ENCODE measurements around the gene LRRC52.

The LRRC52 gene

DNA sequence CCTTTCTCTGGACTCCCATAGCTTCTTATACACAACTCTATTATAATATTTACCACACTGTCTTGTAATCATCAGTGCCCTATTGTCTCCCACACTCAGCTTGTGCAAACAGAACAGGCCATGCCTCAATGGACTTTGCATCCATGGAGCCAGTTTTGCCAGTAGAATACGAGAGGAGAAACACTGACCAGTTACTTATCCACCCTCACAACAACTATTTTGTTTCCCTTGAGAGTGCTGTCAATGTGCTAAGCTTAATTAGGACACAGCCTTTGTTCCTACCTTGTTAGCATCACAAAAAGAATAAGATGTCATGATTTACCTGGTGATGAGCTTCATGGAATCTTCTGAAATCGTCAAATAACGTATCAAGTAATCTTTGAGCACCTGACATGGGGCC lies 18.1 kb upstream of the LRRC52 start:
- Mint-ChIP-seq H3K4me1 (ENCODE audit: low read depth) (no peaks in the 10 kb centered on the region), H3K4me3 (no peak overlapping the region), H3K9me3 (peaks cover 10% of the 10 kb centered on the region), H3K27me3 (peaks cover 53% of the 10 kb centered on the region), H3K27ac (no peak overlapping the region), H3K36me3 (ENCODE audit: low read depth) (no peaks in the 10 kb centered on the region)
- no peak for DNase-seq

DNA sequence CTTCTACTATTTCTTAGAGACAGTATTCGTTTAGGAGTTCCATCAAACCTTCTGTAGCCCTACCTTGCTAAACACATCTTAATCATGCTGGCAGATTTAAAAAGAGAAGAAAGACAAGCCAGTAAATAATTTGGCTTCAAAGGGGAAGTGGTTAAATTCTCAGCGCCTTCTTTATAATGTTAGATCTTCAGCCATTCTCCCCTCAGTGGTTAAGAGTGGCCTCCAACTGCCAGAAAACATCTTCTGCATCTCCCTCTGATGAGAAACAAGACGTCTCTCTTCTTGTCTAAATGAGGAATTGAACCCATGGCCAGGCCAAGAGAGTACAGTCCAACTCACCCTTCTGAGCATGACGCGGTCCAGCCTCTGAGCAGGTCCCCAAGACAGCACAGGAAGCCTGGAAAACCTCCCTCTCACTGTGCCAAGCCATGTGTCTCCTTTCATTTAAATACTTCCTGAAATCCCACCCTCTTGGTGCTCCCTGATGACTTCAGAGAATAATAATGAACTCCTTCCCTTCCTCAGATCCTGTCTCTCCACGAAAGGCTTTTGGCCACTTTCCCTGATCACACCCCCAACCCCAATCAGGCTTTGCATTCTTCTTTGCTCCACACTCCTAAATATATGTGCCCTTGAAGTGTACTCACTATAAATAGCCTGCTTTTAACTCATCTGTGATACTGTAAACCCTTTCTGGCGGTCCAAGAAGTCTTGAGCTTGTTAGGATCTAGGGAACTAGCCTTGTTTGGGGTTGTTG lies 16.4 kb upstream of the LRRC52 start:
- no peak for DNase-seq
- Mint-ChIP-seq H3K9me3 (peaks cover 2% of the 10 kb centered on the region), H3K36me3 (ENCODE audit: low read depth) (no peaks in the 10 kb centered on the region), H3K4me3 (no peak overlapping the region), H3K4me1 (ENCODE audit: low read depth) (no peaks in the 10 kb centered on the region), H3K27ac (no peak overlapping the region), H3K27me3 (peaks cover 63% of the 10 kb centered on the region)

DNA sequence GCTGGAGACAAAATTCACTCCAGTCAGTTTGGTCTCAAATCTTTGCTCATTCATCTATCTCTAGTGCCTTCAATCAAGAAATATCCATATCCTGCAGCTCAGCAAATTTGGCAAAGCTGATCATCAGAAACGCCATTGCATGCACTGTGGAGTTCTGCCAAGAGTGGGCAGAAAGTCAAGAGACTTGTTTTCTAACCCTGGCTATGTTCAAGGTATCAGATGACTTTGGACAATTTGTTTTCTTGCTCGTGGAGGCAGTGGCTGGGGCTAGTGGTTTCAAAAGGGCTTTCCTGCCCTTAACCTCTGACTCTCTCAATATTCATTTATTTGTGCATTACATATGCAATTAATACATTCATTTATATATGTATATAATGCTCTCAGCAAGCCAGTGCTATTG lies 12.8 kb upstream of the LRRC52 start:
- H3K4me1 Mint-ChIP-seq (ENCODE audit: low read depth), result no peaks in the 10 kb centered on the region
- H3K36me3 Mint-ChIP-seq (ENCODE audit: low read depth), result no peaks in the 10 kb centered on the region
- DNase-seq, result no peak
- H3K27ac Mint-ChIP-seq, result no peak overlapping the region
- H3K9me3 Mint-ChIP-seq, result no peaks in the 10 kb centered on the region
- peaks cover 58% of the 10 kb centered on the region for H3K27me3 Mint-ChIP-seq
- H3K4me3 Mint-ChIP-seq, result no peak overlapping the region

DNA sequence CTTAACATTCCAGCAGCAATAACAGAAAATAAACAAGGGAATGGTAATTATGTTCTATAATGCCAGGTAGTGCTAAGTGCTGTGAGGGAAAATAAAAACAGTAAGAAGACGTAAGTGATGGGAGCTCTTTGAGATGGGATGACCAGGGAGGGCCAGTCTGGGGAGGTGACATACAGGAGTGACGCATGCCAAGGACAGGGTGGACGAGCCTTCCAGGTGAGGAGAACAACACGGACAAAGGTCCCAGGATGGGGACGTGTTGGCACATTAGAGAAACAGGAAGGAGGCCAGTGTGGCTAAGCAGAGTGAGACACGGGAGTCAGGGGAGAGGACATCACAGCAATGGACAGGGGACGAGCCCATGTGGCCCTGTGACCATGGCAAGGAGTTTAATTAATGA lies 11.7 kb upstream of the LRRC52 start:
- Mint-ChIP-seq H3K27ac (no peak overlapping the region), H3K4me1 (ENCODE audit: low read depth) (no peaks in the 10 kb centered on the region), H3K27me3 (peaks cover 51% of the 10 kb centered on the region), H3K9me3 (no peaks in the 10 kb centered on the region), H3K36me3 (ENCODE audit: low read depth) (no peaks in the 10 kb centered on the region), H3K4me3 (no peak overlapping the region)
- no peak for DNase-seq

DNA sequence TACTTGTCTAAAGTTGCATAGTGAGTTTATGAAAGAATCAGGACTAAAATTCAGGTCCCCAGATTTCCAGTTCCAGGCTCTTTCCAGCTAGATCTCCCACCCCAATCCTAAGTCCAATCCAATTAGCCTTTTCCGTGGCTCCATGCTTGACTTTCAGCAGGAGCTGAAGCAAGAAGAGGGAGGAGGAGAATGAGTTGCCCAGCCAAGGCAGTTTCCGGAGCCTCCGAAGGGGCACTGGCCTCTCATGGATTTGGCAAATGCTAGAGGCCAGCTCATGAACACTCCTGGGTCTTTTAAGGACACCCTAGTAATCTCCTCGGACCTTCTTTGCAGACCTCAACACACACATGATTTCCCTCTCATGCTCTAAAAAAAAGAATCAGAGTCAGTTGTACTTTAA lies 10.5 kb upstream of the LRRC52 start:
- Mint-ChIP-seq H3K36me3 (ENCODE audit: low read depth) (no peaks in the 10 kb centered on the region), H3K9me3 (no peaks in the 10 kb centered on the region), H3K27ac (no peak overlapping the region), H3K4me3 (no peak overlapping the region), H3K27me3 (peaks cover 48% of the 10 kb centered on the region), H3K4me1 (ENCODE audit: low read depth) (no peaks in the 10 kb centered on the region)
- no peak for DNase-seq

DNA sequence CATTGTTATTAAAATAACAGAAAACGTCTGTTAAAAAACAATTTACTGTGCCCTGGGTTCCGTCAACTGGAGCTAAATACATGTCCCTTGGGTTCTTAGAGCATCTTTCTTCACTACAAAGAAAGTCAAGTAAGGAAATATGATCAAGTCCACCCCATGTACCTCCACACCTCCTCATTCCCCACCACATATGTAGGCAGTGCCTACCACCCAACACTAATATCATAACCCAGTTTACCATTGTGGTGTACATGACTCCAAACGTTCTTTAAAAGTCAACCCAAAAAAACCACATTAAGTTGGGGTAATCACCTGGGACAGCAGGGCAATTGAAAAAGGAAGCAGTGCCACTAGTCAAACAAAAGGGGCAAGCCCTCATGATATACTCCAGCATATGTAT lies 7.8 kb upstream of the LRRC52 start:
- Mint-ChIP-seq H3K27me3 (peaks cover 45% of the 10 kb centered on the region), H3K4me1 (ENCODE audit: low read depth) (no peaks in the 10 kb centered on the region), H3K9me3 (no peaks in the 10 kb centered on the region), H3K4me3 (no peak overlapping the region), H3K27ac (no peak overlapping the region), H3K36me3 (ENCODE audit: low read depth) (no peaks in the 10 kb centered on the region)
- no peak for DNase-seq

DNA sequence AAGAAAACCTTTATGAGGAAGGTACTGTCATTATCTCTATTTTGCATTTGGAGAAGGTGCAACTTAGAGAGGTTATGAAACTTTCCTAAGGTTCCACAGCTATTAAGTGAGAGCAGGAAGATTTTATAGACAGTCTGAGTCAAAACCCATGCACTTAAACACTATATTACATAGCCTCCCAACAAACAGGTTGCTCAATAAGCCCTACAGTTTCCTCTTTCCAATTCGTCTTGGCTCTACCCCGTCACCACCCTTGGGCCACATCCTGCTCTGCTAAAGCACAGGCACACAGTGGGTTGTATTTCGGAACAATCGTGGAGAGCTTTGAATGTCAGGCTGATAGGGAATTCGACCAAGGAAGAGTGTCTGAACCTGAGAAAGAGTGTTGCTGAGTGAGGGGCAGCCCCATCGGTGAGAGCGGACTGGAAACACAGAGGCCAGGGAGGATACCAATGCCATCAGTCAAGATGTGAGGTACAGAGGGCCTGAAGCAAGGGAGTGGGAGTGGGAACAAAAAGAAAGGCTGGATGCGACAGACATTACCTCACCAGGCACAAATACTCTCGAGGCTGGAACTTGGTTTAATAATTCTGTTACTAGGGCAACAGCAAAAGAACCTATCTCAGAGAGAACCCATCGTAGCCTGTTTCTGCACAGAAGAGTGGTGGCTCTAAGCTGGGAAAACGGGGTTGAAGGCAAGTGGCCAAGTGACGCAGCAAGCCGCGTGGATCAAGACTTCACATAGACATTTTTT lies 6.3 kb upstream of the LRRC52 start:
- Mint-ChIP-seq H3K4me3 (no peak overlapping the region), H3K27me3 (peaks cover 40% of the 10 kb centered on the region), H3K36me3 (ENCODE audit: low read depth) (no peaks in the 10 kb centered on the region), H3K9me3 (no peaks in the 10 kb centered on the region), H3K27ac (no peak overlapping the region), H3K4me1 (ENCODE audit: low read depth) (no peaks in the 10 kb centered on the region)
- no peak for DNase-seq

DNA sequence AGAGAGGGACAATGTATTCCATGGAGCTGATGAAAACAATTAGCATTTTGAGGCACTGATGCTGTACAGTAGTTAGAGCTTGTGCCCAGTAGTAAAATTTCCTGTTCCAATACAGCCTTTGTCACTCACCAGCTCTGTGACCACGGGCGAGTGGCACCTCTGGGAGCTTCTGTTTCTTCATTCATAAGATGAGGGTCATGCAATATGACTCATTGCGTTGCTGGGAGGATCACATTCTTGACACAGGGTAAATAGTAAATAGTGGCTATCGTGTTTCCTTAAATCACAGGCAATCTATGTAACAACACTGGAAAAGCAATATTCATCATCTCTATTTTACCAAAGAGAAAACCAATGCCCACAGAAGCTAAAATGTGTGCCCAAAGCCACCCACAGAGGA lies 4.5 kb upstream of the LRRC52 start:
- no peaks in the 10 kb centered on the region for H3K36me3 Mint-ChIP-seq (ENCODE audit: low read depth)
- H3K4me3 Mint-ChIP-seq, result no peak overlapping the region
- no peaks in the 10 kb centered on the region for H3K4me1 Mint-ChIP-seq (ENCODE audit: low read depth)
- no peaks in the 10 kb centered on the region for H3K9me3 Mint-ChIP-seq
- no peak for DNase-seq
- H3K27ac Mint-ChIP-seq, result no peak overlapping the region
- peaks cover 40% of the 10 kb centered on the region for H3K27me3 Mint-ChIP-seq

DNA sequence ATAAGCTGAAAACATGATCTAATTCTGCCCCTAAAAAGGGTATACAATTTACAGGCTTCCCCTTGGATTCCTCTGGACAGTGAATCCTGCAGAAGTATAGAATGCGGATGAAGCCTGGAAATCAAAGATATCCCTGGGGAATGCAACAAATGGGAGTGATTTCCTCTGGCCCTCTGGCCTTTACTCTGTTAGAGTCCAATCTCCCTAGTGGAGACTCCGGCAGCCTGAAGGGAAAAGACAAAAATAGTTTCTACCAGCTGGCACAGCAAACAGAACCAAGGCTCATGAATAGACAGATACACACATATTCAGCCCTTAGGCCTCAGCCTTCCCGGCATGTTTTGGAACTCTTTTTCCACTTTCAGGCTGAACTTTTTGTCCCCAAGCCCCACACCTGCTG lies 3.9 kb upstream of the LRRC52 start:
- DNase-seq, result no peak
- no peaks in the 10 kb centered on the region for H3K9me3 Mint-ChIP-seq
- H3K4me3 Mint-ChIP-seq, result no peak overlapping the region
- peaks cover 46% of the 10 kb centered on the region for H3K27me3 Mint-ChIP-seq
- no peaks in the 10 kb centered on the region for H3K4me1 Mint-ChIP-seq (ENCODE audit: low read depth)
- H3K36me3 Mint-ChIP-seq (ENCODE audit: low read depth), result no peaks in the 10 kb centered on the region
- H3K27ac Mint-ChIP-seq, result no peak overlapping the region

DNA sequence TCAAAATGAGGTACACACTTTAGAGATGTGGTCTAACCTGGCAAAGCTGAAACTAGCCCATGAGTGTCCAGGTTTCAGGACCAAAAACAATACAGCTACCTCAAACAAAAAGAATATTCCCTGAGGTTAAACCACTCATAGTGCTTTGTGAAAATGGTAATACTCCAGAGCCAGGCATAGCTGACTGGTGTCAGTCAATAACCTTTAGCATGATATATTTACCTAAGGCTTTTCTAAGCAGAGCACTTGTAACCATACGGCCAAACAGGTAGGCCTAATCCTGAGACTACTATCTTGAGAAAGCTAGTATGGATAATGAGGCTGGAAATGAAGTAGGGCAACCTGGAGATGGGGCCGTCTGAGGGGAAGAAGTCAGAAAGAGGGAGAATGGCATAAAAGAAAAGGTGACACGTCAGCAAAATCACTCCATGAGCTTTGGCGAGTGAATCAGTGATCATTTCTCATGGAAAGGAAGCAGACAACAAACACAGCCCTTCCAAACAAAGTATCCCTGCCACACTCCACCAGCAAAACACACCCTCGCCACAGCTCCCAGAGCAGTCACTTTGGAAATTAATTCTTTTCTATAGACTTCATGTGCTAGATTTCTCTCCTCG lies 1.7 kb upstream of the LRRC52 start:
- H3K27ac Mint-ChIP-seq, result no peak overlapping the region

DNA sequence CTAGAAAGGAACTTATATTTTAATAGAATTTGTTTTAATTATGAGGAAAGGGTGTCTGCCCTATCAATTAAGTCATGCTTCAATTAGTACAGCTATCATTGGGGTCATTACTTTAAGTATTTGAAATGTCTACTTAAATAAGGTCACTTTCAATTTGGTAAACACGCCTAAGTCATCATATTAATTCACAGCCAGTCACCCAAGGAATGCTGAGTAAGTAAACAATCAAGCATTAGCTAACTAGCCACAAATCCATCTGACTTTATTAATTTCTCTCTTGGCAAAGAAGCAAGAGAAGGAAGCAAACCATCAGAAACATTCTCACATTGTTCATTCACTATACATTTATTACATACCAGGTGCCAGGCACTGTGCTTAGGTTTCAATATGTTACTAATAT lies 1.2 kb upstream of the LRRC52 start:
- DNase-seq, result no peak
- Mint-ChIP-seq H3K9me3 (no peaks in the 10 kb centered on the region), H3K4me1 (ENCODE audit: low read depth) (no peaks in the 10 kb centered on the region), H3K4me3 (no peak overlapping the region), H3K27me3 (peaks cover 56% of the 10 kb centered on the region), H3K36me3 (ENCODE audit: low read depth) (no peaks in the 10 kb centered on the region), H3K27ac (no peak overlapping the region)

More for the DNA sequence above, 1.7 kb upstream of the LRRC52 start:
- no peak overlapping the region for H3K4me3 Mint-ChIP-seq
- DNase-seq, result no peak
- H3K9me3 Mint-ChIP-seq, result no peaks in the 10 kb centered on the region
- H3K4me1 Mint-ChIP-seq (ENCODE audit: low read depth), result no peaks in the 10 kb centered on the region
- H3K27me3 Mint-ChIP-seq, result peaks cover 59% of the 10 kb centered on the region
- no peaks in the 10 kb centered on the region for H3K36me3 Mint-ChIP-seq (ENCODE audit: low read depth)

DNA sequence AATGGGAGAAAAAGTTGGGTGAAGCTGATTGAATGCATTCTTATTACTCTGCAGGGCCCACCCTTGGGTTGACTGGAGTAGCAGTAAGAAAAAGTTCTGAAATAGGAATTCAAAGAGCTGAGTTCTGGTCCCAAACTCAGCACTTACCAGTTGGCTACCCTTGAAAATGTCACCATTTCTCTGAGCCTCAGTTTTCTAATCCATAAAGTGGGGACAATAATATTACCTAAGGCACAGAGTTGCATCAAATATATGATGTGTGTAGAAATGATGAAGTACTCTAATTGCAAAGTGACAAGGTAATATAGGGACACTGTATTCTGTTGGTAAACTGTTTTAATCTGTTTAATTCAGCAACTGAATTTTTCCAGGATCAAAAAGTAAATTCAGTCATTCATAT lies 1.2 kb downstream of the LRRC52 start:
- peaks cover 52% of the 10 kb centered on the region for H3K27me3 Mint-ChIP-seq
- no peaks in the 10 kb centered on the region for H3K4me1 Mint-ChIP-seq (ENCODE audit: low read depth)
- no peak overlapping the region for H3K27ac Mint-ChIP-seq
- H3K9me3 Mint-ChIP-seq, result no peaks in the 10 kb centered on the region
- H3K36me3 Mint-ChIP-seq (ENCODE audit: low read depth), result no peaks in the 10 kb centered on the region
- no peak overlapping the region for H3K4me3 Mint-ChIP-seq
- no peak for DNase-seq

DNA sequence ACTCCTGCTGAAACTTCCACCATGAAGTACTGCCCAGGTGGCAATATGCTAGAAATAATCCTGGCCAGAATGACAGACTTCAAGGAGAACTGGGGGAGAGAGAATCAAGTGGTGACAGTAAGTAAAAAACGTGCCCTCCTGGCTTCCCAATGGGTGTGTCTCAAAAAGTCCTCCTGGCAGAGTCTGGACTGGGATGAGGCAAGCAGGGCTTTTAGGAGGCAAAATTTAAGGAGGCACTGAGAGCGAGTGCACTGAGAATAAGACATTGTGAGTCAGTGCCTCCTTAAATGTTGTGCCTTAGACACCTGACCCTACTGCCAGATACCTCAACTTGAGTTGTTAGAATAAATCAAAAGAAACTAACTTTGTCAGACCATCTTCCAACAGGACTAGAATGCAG lies 2.2 kb downstream of the LRRC52 start:
- no peak overlapping the region for H3K4me3 Mint-ChIP-seq
- H3K27me3 Mint-ChIP-seq, result peaks cover 47% of the 10 kb centered on the region
- H3K9me3 Mint-ChIP-seq, result no peaks in the 10 kb centered on the region
- DNase-seq, result no peak
- no peaks in the 10 kb centered on the region for H3K4me1 Mint-ChIP-seq (ENCODE audit: low read depth)
- H3K27ac Mint-ChIP-seq, result no peak overlapping the region
- H3K36me3 Mint-ChIP-seq (ENCODE audit: low read depth), result no peaks in the 10 kb centered on the region

DNA sequence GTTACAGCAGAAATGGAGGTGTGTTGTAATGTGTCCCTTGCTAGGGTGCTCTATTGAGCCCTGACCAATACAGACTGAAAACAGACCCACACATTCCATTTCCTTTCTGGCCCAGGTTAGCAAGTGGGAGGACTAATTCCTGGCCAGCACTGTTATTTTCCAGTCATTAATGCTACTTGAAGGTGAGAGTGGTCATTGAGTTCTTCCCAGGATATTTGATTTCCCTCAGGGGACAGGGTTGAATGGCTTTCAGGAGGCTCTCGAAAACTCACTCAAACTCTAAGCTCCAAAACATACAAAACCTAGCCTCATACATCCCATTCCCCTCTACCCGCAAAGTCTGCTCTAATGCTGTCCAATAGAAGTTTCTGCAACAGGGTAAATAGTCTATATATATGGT lies 6.2 kb downstream of the LRRC52 start:
- H3K4me3 Mint-ChIP-seq, result no peak overlapping the region
- DNase-seq, result no peak
- H3K27me3 Mint-ChIP-seq, result peaks cover 30% of the 10 kb centered on the region
- H3K27ac Mint-ChIP-seq, result no peak overlapping the region
- H3K9me3 Mint-ChIP-seq, result no peaks in the 10 kb centered on the region
- no peaks in the 10 kb centered on the region for H3K4me1 Mint-ChIP-seq (ENCODE audit: low read depth)
- H3K36me3 Mint-ChIP-seq (ENCODE audit: low read depth), result no peaks in the 10 kb centered on the region

DNA sequence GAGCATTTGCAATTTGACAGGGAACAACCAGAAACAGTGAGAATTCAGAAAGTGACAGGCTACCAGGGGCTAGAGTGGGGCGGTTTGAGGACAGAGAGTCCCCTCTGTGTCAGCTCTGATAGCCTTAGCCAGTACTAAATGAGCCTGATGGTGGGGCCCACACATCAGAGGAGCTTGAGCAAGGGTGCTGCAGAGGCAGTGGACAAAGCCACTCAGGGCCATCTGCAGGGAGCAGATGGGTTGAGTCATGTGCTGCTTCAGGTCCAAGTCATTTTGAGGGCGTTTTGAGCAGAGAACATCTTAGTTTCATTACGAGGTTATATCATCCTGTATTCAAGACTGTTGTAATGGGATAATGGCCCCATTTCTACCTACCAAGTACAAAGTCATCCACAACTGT lies 7.7 kb downstream of the LRRC52 start:
- Mint-ChIP-seq H3K4me1 (ENCODE audit: low read depth) (no peaks in the 10 kb centered on the region), H3K4me3 (no peak overlapping the region), H3K9me3 (no peaks in the 10 kb centered on the region), H3K27ac (no peak overlapping the region), H3K27me3 (peaks cover 16% of the 10 kb centered on the region), H3K36me3 (ENCODE audit: low read depth) (no peaks in the 10 kb centered on the region)
- DNase-seq, result no peak

Data from activated T-cell treated with anti-CD3 and anti-CD28 coated beads, Interleukin-2, amount 50 U/mL, for 24 hours (primary cell).